Naive thymus-derived CD4-positive, alpha-beta T cell (primary cell): ENCODE measurements around the gene MT1F. TPM values are rescaled to one million over a fixed set of nuclear protein-coding genes. Genes with fewer than 3 reads are reported as not detected.
"Not testable (repeated sequence)": the region's sequence is repeated elsewhere in the genome, so short reads cannot be mapped to it uniquely, and the experiment has no call there.

ENCODE experiments used
- ATAC-seq: fragments of 150-1000 bp; cut with Tn5 transposase; 2 replicates; pipeline ENCODE4 v1.10.0; 2021; ENCODE audit warnings: mild to moderate bottlenecking, moderate library complexity
- CTCF ChIA-PET: fragments of 350-600 bp; sonication (Branson Sonifier 250); formaldehyde crosslinking; loops from one replicate; lab custom pipeline; 2021; ENCODE audit warnings: antibody characterized with exemption; lab: Charles Lee
- POLR2A ChIA-PET: fragments of 350-600 bp; sonication (Branson Sonifier 250); formaldehyde crosslinking; loops from one replicate; lab custom pipeline; 2021; ENCODE audit warnings: antibody characterized with exemption, inconsistent platforms; lab: Charles Lee
- DNase-seq, 9 donors: peaks; one replicate each; pipeline versions ENCODE4 v3.0.0 to v3.0.0-alpha.2; 2020 to 2022; ENCODE audit warnings: mixed read lengths in 1 of 9
- H3K27ac ChIP-seq: one replicate; pipeline ENCODE4 v1.7.0; 2013; ENCODE audit warnings: mild to moderate bottlenecking, low read depth, low read length, moderate library complexity
- H3K27me3 ChIP-seq, 2 donors: one replicate each; pipeline ENCODE4 v1.7.0; 2013; ENCODE audit warnings: low read length in 2 of 2, mild to moderate bottlenecking in 2 of 2, moderate library complexity in 2 of 2; ENCODE audit not compliant: control insufficient read depth in 2 of 2, insufficient read depth in 2 of 2
- H3K36me3 ChIP-seq, 3 experiments: 1 replicate in 2 of 3; 2 replicates in 1 of 3; pipeline ENCODE4 v1.7.0; 2013; ENCODE audit warnings: low read length in 3 of 3, mild to moderate bottlenecking in 3 of 3, moderate library complexity in 1 of 3; ENCODE audit not compliant: insufficient read depth in 3 of 3, control insufficient read depth in 2 of 3
- H3K4me1 ChIP-seq, 2 donors: one replicate each; pipeline ENCODE4 v1.7.0; 2013; ENCODE audit warnings: low read length in 2 of 2, mild to moderate bottlenecking in 2 of 2, moderate library complexity in 1 of 2; ENCODE audit not compliant: control insufficient read depth in 2 of 2, insufficient read depth in 2 of 2
- H3K4me3 ChIP-seq: 2 replicates; pipeline ENCODE4 v1.7.0; 2013; ENCODE audit warnings: mild to moderate bottlenecking, low read length
- H3K9me3 ChIP-seq, 3 experiments: 1 replicate in 2 of 3; 2 replicates in 1 of 3; pipeline ENCODE4 v1.7.0; 2013; ENCODE audit warnings: low read length in 3 of 3; ENCODE audit not compliant: control insufficient read depth in 2 of 3
- H3K27ac Mint-ChIP-seq, 9 donors: one replicate each; pipeline ENCODE4 v1.8.0; 2020 to 2022; ENCODE audit warnings: mixed read lengths in 9 of 9, mild to moderate bottlenecking in 8 of 9, moderate library complexity in 5 of 9, inconsistent platforms in 2 of 9
- H3K27me3 Mint-ChIP-seq, 5 donors: one replicate each; pipeline ENCODE4 v1.8.0; 2021 to 2022; ENCODE audit warnings: mixed read lengths in 5 of 5, mild to moderate bottlenecking in 1 of 5
- H3K36me3 Mint-ChIP-seq, 5 donors: one replicate each; pipeline ENCODE4 v1.8.0; 2020 to 2022; ENCODE audit warnings: mixed read lengths in 5 of 5, mild to moderate bottlenecking in 3 of 5, inconsistent platforms in 1 of 5
- H3K4me1 Mint-ChIP-seq, 7 donors: one replicate each; pipeline ENCODE4 v1.8.0; 2020 to 2022; ENCODE audit warnings: mixed read lengths in 7 of 7, mild to moderate bottlenecking in 3 of 7, inconsistent platforms in 1 of 7
- H3K4me3 Mint-ChIP-seq, 10 donors: one replicate each; pipeline ENCODE4 v1.8.0; 2020 to 2022; ENCODE audit warnings: mild to moderate bottlenecking in 10 of 10, mixed read lengths in 10 of 10, moderate library complexity in 6 of 10, inconsistent platforms in 2 of 10
- H3K9me3 Mint-ChIP-seq, 11 donors: one replicate each; pipeline ENCODE4 v1.8.0; 2020 to 2022; ENCODE audit warnings: mixed read lengths in 11 of 11, mild to moderate bottlenecking in 4 of 11, inconsistent platforms in 1 of 11, moderate library complexity in 1 of 11
- intact Hi-C, 2 donors: fragments of 100-400 bp; cut with micrococcal nuclease; formaldehyde crosslinking; loops; one replicate each; pipeline ENCODE4 v1.15.1; 2023
- polyA plus RNA-seq, 2 donors: library from polyadenylated mRNA; unstranded; fragments of 300-500 nt; fragmentation: Illumina TruSeq; gene quantifications; one replicate each; pipeline ENCODE4 v1.2.3, GENCODE V29; 2021
- total RNA-seq, 6 experiments: library from RNA in 5 of 6; stranded (reverse) in 5 of 6; gene quantifications; 1 replicate in 5 of 6; 2 replicates in 1 of 6; pipeline ENCODE4 v1.2.3 and lab custom pipeline; 2021 to 2026

MT1F gene
- total and polyA plus RNA-seq, 7 experiments from 2014 or later: 5.6 to 42.4 (median 8.9) TPM

DNA sequence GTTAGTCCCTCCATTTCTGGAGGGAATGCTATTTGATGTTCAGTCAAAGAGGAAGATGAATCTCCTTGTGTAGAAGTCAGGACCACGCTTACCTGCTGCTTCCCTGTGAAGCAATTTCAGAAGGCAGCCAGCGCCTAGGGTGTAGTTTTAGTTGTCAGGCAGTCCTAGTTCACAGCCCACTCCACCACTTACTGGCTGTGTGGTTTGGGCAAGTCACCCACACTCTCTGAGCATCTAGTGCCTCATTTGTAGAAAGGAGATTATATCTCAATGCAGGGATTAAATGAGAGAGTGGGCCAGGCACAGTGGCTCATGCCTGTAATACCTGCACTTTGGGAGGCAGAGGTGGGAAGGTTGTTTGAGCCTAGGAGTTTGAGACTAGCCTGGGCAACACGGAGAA lies 14.4 kb downstream of the MT1F start:
- intact Hi-C loops: loop anchor here in 1 of 2 donors (5.0 kb wide), 1 partner anchor 115 kb away; no protein-coding TSS in a partner anchor
- H3K4me3 ChIP-seq, H3K4me3 Mint-ChIP-seq, H3K27ac ChIP-seq, H3K36me3 Mint-ChIP-seq, H3K4me1 ChIP-seq, H3K36me3 ChIP-seq, DNase-seq, H3K9me3 Mint-ChIP-seq, H3K9me3 ChIP-seq, ATAC-seq, H3K27ac Mint-ChIP-seq: not testable (repeated sequence)
- Mint-ChIP-seq H3K27me3 (peaks cover 43 to 75% (median 53%) of the 10 kb centered on the region in 5 donors), H3K4me1 (peaks cover 7 to 52% (median 31%) of the 10 kb centered on the region in 7 donors)
- ChIA-PET POLR2A (interaction anchor here (1.2 to 1.5 kb wide), 2 partner anchors 10 kb away, joined by 5 read pairs; partner anchors contain the start of gene MT1X), CTCF (interaction anchor here (1.9 to 3.3 kb wide), 2 partner anchors 30 to 96 kb away, joined by 8 to 33 read pairs; no protein-coding TSS in a partner anchor)
- peaks cover 0 to 25% of the 10 kb centered on the region in 2 donors for H3K27me3 ChIP-seq

GRCh38 chr16:56672761-56673536 lies 15.2 kb downstream of the MT1F start:
- H3K9me3 ChIP-seq: no peaks in the 10 kb centered on the region
- peaks cover 0 to 2% (median 0%) of the 10 kb centered on the region in 5 donors for H3K36me3 Mint-ChIP-seq
- H3K36me3 ChIP-seq: no peaks in the 10 kb centered on the region
- H3K4me1 Mint-ChIP-seq: peaks cover 7 to 48% (median 31%) of the 10 kb centered on the region in 7 donors
- no peak overlapping the region for H3K27ac ChIP-seq
- H3K27me3 ChIP-seq: peaks cover 0 to 21% of the 10 kb centered on the region in 2 donors
- POLR2A ChIA-PET: interaction anchor here (0.7 to 1.2 kb wide), 3 partner anchors 11 to 28 kb away, joined by 3 to 5 read pairs (median 5); no protein-coding TSS in a partner anchor
- no peak overlapping the region for H3K27ac Mint-ChIP-seq
- peaks cover 36 to 68% (median 46%) of the 10 kb centered on the region in 5 donors for H3K27me3 Mint-ChIP-seq
- peaks cover 0 to 6% of the 10 kb centered on the region in 2 donors for H3K4me1 ChIP-seq
- no peaks in the 10 kb centered on the region for H3K9me3 Mint-ChIP-seq
- intact Hi-C loops: loop anchor here in 1 of 2 donors (5.0 kb wide), 1 partner anchor 114 kb away; no protein-coding TSS in a partner anchor
- CTCF ChIA-PET: interaction anchor here (0.7 to 3.3 kb wide), 4 partner anchors 29 to 367 kb away, joined by 4 to 33 read pairs (median 6); no protein-coding TSS in a partner anchor
- no peak overlapping the region for H3K4me3 Mint-ChIP-seq
- no peak for ATAC-seq
- no peak for DNase-seq
- no peak overlapping the region for H3K4me3 ChIP-seq

DNA sequence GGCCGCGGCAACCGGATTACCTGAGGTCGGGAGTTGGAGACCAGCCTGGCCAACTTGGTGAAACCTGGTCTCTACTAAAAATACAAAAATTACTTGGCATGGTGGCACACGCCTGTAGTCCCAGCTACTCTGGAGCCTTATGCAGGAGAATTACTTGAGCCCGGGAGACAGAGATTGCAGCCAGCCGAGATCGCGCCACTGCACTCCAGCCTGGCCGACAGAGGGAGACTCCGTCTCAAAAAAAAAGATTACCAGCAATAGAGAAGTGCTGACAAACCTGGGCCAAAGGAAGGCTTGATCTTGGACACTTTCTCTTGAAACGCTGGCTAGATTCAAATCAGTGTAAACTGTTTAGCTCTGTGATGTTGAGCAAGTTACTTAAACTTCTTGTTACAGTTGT lies 16.2 kb downstream of the MT1F start:
- Mint-ChIP-seq H3K36me3 (no peaks in the 10 kb centered on the region), H3K4me1 (peaks cover 7 to 39% (median 21%) of the 10 kb centered on the region in 7 donors), H3K9me3 (no peaks in the 10 kb centered on the region), H3K27ac (peak overlapping the region in 4 of 9 donors; percentile 43 to 76 (median 50)), H3K4me3 (peak overlapping the region in 6 of 10 donors; percentile 1 to 65 (median 29)), H3K27me3 (peaks cover 27 to 60% (median 37%) of the 10 kb centered on the region in 5 donors)
- DNase-seq (peak in 5 of 9 donors; percentile 36 to 68 (median 50)), ATAC-seq (peak; percentile 63)
- Histone ChIP-seq H3K27me3 (peaks cover 0 to 12% of the 10 kb centered on the region in 2 donors), H3K27ac (no peak overlapping the region), H3K36me3 (no peaks in the 10 kb centered on the region), H3K4me3 (no peak overlapping the region), H3K9me3 (no peaks in the 10 kb centered on the region), H3K4me1 (peaks cover 0 to 6% of the 10 kb centered on the region in 2 donors)
- ChIA-PET POLR2A (no interaction called here), CTCF (interaction anchor here (0.7 to 3.3 kb wide), 5 partner anchors 10 to 366 kb away, joined by 4 to 33 read pairs (median 8); no protein-coding TSS in a partner anchor)
- intact Hi-C loops: loop anchor here (1.0 to 5.0 kb wide), 6 partner anchors 8 to 113 kb away; partner anchors contain the start of genes MT1X (in 1 of the 2) and NUP93 (in 1 of the 2)

DNA sequence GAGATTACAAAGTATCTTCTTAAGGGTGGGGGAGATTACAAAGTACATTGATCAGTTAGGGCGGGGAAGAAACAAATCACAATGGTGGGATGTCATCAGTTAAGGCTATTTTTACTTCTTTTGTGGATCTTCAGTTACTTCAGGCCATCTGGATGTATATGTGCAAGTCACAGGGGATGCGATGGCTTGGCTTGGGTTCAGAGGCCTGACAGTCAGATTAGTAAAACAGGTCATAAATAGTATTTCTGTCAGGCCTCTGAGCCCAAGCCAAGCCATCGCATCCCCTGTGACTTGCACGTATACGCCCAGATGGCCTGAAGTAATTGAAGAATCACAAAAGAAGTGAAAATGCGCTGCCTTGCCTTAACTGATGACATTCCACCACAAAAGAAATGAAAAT lies 16.8 kb downstream of the MT1F start:
- DNase-seq, H3K36me3 ChIP-seq, H3K27ac ChIP-seq, H3K4me1 ChIP-seq, POLR2A ChIA-PET, H3K9me3 ChIP-seq, ATAC-seq, H3K9me3 Mint-ChIP-seq, H3K27me3 ChIP-seq, H3K4me3 ChIP-seq, H3K36me3 Mint-ChIP-seq: not testable (repeated sequence)
- CTCF ChIA-PET: interaction anchor here (1.2 to 3.3 kb wide), 2 partner anchors 9 to 28 kb away, joined by 8 to 33 read pairs; no protein-coding TSS in a partner anchor
- H3K27ac Mint-ChIP-seq: peak overlapping the region in 2 of 9 donors; percentile 50 to 76
- intact Hi-C loops: loop anchor here (1.0 to 5.0 kb wide), 6 partner anchors 8 to 113 kb away; partner anchors contain the start of genes MT1X (in 1 of the 2) and NUP93 (in 1 of the 2)
- H3K4me3 Mint-ChIP-seq: peak overlapping the region in 7 of 10 donors; percentile 17 to 85 (median 43)
- H3K27me3 Mint-ChIP-seq: peaks cover 21 to 53% (median 33%) of the 10 kb centered on the region in 5 donors
- peaks cover 7 to 33% (median 19%) of the 10 kb centered on the region in 7 donors for H3K4me1 Mint-ChIP-seq

DNA sequence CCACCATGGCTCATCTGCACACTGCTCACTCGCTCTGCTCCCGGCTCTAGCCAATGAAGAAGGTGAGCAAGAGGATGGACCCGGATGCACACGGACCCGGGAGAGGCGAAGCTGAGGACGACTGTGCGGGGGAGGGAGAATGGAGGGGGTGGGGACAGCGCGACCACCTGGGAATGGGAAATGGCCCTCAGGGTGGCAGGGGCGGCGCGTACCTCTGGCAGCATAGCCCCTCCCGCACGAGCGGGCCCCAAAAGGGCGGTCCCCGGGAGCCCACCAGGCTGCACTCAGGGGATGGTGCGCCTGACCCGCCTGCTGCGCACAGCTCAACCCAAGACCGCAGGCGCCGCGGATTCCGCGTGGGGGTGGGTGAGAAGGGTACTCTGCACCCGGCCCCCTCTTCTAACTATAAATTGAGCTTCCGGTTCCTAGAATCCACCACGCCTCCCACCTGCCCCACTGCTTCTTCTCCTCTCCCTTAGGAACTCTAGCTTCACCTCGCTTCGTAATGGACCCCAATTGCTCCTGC lies 18.0 kb downstream of the MT1F start:
- intact Hi-C loops: loop anchor here in 1 of 2 donors (2.0 kb wide), 1 partner anchor 55 kb away; the partner anchor contains the start of gene NUP93
- peaks cover 0 to 6% of the 10 kb centered on the region in 2 donors for H3K4me1 ChIP-seq
- H3K9me3 ChIP-seq: no peaks in the 10 kb centered on the region
- no peaks in the 10 kb centered on the region for H3K27me3 ChIP-seq
- DNase-seq: peak in 8 of 9 donors; percentile 32 to 66 (median 57)
- Mint-ChIP-seq H3K9me3 (no peaks in the 10 kb centered on the region), H3K36me3 (no peaks in the 10 kb centered on the region), H3K4me1 (peaks cover 7 to 27% (median 16%) of the 10 kb centered on the region in 7 donors), H3K27me3 (peaks cover 12 to 42% (median 25%) of the 10 kb centered on the region in 5 donors), H3K4me3 (peak overlapping the region; percentile 71 to 89 (median 80)), H3K27ac (peak overlapping the region in 8 of 9 donors; percentile 20 to 94 (median 60))
- ATAC-seq: peak; percentile 79
- ChIA-PET POLR2A (interaction anchor here (0.6 to 1.8 kb wide), 10 partner anchors 8 to 117 kb away, joined by 3 to 5 read pairs (median 4); partner anchors contain the start of genes MT1F and MT2A), CTCF (interaction anchor here (0.7 to 1.8 kb wide), 4 partner anchors 27 to 98 kb away, joined by 3 to 18 read pairs (median 6); no protein-coding TSS in a partner anchor)
- H3K4me3 ChIP-seq: peak overlapping the region; percentile 47
- peak overlapping the region; percentile 45 for H3K27ac ChIP-seq
- H3K36me3 ChIP-seq: no peaks in the 10 kb centered on the region

- CTCF ChIA-PET: no interaction called here
- Mint-ChIP-seq H3K4me1 (peaks cover 7 to 33% (median 26%) of the 10 kb centered on the region in 7 donors), H3K36me3 (no peaks in the 10 kb centered on the region), H3K27ac (peak overlapping the region in 2 of 9 donors; percentile 7 to 36), H3K9me3 (no peaks in the 10 kb centered on the region), H3K27me3 (peaks cover 5 to 26% (median 13%) of the 10 kb centered on the region in 5 donors), H3K4me3 (no peak overlapping the region)
- DNase-seq (no peak), ATAC-seq (no peak)
- POLR2A ChIA-PET: interaction anchor here (1.3 to 2.1 kb wide), 6 partner anchors 18 to 69 kb away, joined by 3 to 7 read pairs (median 3); partner anchors contain the start of genes MT1F and MT2A
- no peaks in the 10 kb centered on the region for H3K36me3 ChIP-seq
- no peak overlapping the region for H3K27ac ChIP-seq
- no peaks in the 10 kb centered on the region for H3K9me3 ChIP-seq
- H3K4me1 ChIP-seq: peaks cover 2 to 14% of the 10 kb centered on the region in 2 donors
- intact Hi-C loops: no loop called here
- no peak overlapping the region for H3K4me3 ChIP-seq
- no peaks in the 10 kb centered on the region for H3K27me3 ChIP-seq
Observed at GRCh38 chr16:56677474-56677873, 19.7 kb downstream of the MT1F start.
